ENCODE results near the gene DYNC1I1.

DNA sequence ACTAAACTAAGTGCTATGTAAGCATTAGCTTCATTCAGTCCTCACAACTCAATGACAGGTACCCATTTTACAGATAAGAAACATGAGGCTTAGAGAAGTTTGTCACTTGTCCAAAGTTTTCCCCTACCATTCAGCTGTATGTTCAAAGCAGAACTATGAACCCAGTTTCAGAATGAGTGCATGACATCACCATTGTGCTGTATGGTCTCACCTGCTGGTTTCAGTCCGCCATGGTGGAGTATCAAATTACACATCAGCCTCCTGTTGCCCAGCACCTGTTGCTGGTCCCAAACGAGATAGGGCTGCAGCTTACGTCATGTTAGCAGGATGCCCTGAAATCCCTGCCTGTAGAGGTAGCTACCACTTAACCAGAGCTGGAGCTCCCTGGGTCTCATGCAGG lies 95.0 kb downstream of the DYNC1I1 start:
- TF ChIP-seq CTCF (IDR thresholded peaks at IDR 0.05) = no peak
- TF ChIP-seq POLR2A (IDR thresholded peaks at IDR 0.05) = no peak
